HG03469 (cell line): ENCODE results near the gene RAD51B.
A peak's percentile ranks its signal among the peaks of the same experiment; 100 is the strongest.

Experiments used
- ATAC-seq: cut with Tn5 transposase; IDR thresholded peaks from one replicate; pipeline ENCODE4 v1.9.1; 2021; ENCODE audit warnings: mild to moderate bottlenecking, moderate library complexity, moderate number of reproducible peaks; ENCODE audit not compliant: unreplicated experiment

Gene RAD51B

DNA sequence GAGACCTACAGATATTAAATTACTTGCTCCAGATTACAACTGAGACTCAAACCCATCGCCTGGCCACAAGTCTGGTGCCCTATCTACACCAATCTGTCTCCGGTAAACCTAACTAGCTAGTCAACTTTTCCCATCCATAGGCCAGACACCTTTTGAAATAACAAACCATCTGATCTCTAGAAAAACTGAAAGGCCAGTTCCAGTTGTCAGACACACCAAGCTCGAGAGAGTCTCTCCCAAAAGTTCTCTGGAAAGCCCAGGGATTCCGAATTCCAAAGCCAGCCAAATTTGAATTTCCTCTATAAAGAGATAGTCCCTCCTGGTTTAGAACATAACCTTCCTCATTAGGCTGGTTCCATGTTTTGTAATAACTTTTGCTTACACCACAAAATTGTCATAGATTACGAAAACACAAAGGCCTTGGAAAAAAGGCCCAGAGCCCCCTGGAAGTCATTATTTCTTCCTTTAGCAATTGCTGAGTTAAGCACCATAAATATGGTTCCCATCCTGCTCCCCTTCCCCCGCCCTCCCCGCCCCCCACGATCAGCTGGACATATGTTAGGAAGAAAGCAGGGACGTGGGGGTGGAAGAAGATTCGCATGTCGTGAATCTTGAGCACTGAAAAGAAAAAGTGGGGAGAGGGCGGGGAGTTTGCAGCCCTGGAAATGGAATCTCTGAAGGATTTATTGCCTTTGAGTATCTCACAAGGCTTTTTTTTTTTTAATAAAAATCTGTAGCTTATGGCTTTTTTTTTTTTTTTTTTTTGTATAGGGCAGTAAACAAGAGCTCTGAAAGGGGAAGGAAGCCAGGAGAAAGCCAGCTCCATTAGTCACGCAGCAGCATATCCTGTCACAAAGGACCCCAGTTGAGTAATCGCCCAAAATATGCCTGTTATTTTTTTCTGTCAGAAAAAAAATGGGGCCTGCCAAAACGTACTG, 862.9 kb downstream of the RAD51B start:
- no peak for ATAC-seq

DNA sequence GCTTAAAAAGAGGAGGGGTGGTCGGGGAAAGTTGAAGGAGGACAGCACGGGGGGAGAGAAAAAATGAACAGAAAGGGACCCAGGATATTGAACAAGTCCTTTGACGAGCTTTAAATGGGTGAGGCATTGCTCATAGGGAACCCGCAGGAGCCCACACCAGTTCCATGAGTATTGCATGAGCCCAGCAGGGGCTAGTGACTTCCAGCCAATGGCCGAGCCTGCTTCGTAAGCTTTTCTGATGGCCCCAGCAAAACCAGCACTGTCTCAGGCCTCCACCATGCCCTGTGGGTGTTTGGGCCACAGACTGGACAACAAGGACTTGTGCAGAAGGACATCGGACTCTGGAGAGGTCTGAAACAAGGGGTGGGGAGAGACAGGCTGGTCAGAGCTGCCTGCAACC, 863.7 kb downstream of the RAD51B start:
- ATAC-seq, result no peak

DNA sequence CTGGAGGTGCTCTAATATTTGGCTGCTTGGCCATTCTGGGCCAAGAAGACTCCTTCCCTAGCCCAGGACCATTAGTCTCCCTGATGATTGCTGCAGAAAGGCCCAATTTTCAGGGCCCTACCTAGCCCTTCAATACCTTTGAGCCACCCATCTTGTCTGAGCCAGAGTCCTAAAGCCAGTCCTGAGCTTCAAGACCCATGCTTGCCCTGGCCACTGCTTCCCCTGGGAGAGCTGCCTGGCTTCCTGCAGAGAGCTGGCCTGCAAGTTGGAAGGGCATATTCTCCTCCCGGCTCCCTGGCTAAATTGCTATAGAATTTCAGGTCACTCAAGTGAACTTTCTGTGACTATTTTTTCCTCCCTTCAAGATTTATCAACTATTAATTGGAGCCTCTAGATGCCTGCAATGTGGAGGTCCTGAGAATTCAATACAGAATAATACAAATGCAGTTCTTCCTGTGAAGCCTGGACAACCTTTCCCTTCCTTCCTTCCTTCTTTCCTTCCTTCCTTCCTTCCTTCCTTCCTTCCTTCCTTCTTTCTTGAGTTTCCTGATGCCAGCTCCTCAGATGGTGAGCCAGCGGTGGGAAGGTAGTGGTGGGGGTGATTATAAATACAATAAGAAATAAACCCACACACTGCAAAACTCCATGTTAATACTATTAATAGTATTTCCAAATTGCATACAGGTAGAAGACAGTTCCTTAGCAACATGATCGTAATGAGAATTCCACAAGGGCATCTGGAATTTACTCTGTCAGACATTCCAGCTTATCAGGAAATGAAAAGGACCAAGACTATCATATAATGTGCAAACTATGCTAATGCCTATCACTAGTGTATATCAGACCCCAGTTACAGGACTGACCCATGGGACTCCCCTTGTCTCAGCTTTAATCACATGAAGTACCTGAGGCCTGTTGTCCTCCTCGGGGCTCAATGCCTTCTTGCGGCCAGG, 865.2 kb downstream of the RAD51B start:
- no peak for ATAC-seq

DNA sequence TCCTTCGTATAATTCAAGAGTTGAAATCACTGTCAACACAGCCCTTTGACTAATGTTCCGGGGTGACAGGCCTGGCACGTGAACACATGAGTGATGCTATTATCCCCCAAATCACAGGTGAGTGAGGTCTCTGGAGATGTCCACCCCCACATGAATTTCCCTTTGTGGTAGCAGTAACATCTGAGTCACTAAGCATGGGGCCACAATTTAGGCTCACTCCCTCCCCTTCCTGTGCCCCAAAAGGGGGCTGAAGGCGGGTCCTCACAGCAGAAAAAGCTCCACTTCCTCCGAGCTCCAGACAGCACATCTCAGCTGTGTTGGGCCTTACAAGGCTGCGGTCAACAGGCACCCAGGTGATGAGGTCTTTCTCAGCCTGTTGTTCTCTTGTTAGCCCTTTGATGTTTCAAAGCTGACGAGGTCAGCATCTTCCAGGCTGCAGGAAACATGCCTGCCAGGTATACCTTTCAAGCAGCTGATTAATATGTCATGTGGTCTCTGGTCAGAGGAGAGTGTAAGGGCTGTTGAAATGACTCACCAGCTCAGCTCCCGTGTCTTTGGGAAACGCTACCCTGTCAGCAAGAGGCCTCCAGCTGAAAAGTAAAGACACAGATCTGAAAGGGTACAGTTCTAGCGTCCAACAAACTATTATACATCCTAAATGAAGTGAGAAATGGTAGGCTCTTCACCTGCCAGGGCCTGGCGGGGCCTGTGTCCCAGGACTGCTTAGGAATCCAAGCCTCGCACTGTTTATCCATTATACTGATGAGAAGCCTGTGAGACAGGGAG, 866.0 kb downstream of the RAD51B start:
- peak; percentile 70 for ATAC-seq

DNA sequence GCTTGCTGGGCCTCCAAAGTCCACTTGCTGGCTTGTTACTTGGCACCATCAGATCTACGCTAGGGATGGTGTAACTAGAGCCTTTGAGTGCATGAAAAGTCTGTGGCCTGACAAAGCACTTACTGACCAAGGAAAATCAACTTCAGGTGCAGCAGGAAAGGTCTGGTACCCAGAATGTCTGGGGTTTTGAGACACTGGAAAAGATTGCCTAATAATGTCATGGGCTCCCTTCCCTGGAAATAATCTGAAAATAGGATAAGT, 866.6 kb downstream of the RAD51B start:
- no peak for ATAC-seq

DNA sequence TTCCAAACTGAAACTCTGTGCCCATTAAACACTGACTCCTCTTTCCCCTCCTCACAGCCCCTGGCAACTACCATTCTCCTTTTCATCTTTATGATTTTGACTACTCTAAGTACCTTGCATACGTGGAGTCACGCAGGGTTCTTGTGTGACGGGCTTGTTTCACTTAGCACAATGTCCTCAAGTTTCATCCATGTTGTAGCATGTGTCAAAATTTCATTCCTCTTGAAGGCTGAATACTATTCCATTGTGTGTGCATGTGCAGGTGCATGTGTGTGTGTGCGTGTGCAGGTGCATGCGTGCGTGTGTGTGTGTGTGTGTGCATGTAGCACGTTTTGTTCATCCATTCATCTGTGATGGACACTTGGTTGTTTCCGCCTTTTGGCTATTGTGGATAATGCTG, 867.1 kb downstream of the RAD51B start:
- no peak for ATAC-seq

DNA sequence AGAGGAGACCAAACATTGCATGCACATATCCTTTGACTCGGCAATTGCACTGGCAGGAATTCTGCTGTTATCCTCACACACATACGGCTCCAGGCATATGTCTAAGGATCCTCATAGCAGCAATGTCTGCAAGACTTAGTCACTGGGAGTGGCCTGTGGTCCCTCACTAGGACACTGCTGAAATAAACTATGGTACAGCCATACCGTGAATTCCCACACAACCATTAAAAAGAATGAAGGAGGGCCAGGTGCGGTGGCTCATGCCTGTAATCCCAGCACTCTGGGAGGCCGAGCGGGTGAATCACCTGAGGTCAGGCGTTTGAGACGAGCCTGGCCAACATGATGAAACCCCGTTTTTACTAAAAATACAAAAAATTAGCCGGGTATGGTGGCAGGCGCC, 868.2 kb downstream of the RAD51B start:
- no peak for ATAC-seq

DNA sequence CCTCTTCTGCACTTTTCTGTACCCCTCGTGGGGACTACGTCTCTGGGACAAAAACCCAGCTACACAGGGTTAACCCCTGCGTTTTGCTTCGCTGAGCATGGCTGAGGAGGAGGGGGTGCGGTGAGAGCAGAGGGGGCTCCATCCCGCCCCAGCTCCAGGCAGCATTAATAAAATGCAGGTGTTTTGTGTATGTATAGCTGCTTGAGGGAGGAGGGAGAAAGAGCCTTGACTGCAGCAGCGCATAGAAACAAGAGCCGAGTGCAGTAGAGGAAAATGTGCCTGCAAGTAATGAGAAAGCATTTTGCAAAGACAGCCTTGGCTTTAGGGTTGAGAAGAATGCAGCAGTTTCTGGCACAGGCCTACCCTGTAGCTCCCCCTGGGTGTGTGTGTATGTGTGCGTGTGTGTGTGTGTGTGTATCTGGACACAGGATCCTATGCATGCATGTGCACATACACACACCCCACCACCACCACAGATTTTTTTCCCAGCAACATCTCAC, 869.3 kb downstream of the RAD51B start:
- no peak for ATAC-seq

DNA sequence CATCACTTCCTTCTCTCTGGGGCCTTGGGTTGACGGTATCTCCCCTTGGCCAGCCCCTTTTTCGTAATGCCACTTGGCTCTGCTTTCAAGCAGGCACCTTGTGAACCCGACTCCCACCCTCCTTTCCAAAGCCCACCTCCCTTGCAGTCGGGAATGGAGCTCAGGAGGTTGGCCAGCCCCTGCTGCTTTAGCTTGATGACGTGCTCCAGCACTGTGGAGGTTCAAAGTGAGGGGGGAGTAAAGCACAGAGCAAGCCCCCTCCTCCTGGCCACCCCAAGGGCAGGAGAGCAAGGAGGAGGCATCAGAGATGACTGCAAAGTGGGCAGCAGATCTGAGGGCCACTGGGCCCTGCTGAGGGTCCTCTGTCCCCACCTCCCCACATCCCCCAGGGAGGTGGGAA, 869.9 kb downstream of the RAD51B start:
- no peak for ATAC-seq

DNA sequence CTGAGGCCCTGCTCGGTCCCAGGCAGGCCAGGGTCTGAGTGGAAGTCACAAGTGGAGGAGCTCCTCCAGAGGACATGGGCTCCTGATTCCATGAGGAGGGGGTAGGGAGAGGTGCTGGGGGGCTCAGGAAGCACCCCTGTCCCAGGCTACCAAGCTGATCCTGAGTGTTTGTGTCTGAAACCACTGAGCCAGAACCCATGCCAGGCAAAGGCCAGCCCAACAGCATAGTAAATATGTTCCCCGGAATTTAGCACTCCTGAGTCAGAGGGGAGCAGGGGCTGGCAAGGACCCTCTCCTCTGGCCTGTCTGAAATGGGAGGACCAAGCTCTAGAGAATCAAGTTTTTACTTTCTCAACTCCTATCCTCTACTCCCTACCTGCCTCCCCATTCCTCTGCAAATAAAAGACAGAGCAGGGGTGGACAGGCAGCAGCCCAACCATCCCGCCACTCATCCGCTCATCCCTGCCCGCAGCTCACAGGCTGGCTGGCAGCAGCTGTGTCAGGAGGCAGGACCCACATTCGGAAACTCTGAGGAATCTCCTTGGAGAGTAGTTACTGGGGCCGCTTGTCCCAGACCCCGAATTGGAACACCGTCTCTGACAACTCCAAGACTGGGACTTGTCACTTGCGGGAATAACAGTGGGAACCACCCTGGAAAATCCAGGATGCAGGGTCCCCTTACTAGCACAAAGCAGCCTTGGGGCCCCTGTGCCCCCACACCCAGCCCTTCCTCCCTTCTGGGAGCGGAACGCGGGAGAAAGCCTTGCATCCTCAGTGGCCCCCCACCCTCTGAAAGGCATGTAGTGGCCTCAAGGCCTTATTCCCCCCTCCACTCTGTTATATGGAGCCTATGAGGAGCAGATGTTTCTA, 870.7 kb downstream of the RAD51B start:
- no peak for ATAC-seq

DNA sequence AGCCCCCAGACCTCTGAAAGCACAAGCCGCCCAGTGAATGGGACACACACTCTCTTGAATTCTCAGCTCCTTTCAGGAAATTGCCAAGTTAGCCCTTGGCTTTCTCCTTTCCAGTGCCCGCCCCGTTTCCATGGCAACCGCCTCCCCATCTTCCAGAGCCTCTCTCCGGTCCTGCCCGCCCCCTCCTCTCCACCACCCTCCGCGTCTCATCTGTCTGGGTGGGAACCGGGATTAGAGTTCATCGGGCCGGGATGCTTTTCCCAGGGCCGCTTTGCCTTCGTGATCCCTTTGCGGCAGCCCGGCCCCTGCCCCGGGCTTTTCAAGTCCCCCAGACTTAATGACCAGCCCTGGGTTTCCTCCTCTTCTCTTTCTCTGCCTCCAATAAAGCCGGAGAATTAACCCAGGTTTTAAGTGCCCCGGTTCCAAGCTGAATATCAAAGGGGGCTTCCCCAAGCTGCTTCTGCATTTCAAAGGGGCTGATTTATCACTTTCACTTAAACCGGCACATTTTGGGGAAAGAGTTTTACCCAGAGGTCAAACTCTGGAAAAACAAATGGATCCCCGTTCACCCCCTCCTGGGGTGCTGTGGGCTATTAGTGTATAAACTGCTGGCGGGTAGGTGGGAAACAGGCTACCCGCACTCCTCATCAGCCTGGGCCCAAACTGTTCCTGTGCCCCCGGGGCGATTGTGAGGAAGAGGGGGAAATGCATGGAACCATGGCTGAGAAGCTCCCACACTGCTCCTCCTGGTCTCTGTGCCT, 871.6 kb downstream of the RAD51B start:
- ATAC-seq, result no peak

DNA sequence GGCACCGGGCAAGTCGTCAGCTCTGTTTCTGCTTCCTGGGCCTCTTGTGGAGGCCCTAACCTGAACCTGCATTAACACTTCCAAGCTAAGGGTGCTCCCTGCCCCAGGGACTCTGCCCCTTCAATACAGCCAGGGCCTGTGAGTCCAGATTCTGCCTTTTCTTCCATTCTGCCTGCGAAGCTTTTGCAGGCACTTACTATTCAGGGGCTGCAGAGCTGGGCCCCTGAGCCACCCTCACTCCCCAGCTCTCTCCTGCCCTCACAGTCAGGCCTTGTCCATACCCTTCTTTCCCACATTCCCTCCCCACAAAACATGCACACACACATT, 872.2 kb downstream of the RAD51B start:
- ATAC-seq, result no peak

DNA sequence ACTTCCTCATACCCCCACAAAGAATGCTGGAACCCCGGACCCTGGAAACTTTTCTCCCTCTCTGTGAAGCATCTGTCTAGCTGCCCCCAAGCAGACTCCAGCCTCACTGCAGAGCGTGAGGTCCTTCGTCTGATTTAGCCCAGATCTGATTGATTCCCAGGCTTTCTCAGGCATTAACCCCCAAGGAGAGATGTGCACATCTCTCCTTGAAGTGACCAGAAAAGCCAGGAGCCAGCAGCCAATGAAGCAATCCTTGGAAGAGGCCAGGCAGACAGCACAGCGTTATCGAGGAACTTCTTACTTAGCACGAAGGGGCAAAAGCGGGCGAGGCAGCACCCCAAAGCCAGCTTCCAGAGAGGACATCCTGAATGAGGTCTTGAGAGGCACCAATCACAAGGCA, 872.6 kb downstream of the RAD51B start:
- no peak for ATAC-seq

DNA sequence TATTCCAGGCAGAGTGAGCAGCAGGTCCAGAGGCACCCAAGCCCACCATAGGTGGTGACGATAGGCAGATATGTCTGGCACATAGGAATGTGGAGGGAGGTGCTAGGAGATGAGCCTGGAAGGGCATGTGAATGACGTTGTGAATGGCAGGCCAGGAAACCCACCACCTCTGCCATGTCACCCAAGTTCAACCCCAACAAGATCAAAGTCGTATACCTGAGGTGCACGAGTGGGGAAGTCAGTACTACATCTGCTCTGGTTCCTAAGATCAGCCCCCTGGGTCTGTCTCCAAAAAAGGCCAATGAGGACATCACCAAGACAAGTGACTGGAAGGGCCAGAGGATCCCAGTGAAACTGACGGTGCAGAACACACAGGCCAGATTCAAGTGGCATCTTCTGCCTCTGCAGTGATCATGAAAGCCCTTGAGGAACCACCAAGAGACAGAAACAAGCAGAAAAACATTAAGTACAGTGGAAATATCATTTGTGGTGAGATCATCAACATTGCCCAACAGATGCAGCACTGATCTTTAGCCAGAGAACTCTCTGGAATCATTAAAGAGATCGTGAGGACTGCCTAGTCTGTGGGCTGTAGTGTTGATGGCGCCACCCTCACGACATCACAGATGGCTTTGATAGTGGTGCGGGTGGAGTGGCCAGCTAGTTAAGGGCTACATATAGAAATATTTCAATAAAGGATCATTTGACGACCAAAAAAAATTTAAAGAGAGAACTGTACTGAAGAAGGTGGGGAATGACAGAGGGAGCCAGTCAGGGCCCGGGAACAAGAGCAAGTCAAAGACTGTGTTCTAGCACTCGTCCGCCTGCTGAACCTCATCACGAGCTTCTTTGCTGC, 873.6 kb downstream of the RAD51B start:
- ATAC-seq, result no peak

DNA sequence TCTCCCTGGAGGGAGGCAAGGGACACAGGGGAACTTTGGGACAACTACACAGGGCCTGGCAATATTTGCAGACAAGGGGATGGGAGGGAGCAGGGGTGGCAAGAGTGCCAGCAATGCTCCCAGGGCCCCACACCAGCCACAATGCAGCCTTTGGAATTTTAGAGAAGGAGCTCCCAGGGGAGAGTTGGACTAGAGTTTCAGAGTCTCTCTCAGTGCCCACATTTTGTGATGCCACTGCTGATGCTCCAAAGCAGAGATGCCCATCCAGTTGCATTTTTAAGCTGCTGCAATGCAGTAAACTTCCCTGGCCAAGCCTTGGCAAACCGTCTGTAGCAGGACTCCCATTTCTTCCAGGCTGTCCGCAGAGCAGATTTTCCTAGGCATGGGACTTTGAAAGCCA, 874.3 kb downstream of the RAD51B start:
- no peak for ATAC-seq

DNA sequence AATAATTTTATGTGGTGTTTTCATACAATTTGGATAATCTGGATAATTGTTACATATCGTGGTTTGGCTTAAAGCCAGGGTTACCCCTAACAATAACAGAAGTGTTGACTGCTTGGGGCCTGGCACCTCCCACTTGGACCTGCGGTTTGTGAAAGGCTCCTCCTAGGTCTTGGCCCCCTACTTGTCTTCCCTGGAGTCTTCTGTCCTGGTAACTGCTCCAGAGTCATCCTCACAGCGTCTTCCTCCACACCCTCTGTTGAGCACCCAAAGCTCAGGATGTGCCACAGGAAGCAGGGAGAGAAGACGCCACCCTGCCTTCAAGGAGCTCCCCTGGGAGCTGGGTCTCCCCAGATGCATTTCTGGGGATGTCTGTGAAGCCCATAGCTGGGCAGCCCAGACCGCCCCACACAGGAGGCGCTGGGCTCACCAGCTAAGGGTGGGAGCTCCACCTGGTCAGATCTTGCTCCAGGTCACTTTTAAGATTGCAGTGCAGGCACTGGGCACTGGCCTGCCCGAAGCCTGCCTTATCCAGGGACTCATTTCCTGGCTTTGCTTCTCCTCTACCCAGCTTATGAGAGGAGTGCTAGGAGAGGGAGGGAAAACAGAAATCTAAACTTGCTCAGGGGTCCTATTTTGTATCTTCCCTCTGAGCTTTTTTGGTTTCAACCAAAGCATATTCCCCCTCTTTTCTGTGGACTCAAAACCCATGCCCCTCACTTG, 875.1 kb downstream of the RAD51B start:
- no peak for ATAC-seq

DNA sequence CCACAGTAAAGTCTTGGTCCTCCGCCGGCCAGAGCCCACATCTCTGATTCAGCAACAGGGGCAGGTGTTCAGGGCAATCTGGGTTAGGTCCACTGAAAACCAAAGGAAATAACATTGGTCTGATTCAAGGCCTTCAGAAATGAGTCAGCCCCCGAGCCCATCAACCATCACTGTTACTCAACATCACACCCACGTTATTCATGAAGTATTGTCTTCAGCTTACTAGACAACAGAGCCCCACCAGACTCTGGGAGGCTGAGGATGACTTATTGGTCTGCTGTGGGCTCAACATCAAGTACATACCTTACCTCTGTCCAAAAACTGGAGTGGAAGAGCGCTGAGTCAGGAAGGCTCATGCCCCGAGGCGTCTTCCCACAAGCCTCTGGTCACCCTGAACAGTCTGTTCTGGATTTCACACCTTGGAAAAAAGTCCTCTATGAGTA, 875.8 kb downstream of the RAD51B start:
- ATAC-seq, result peak; percentile 85

DNA sequence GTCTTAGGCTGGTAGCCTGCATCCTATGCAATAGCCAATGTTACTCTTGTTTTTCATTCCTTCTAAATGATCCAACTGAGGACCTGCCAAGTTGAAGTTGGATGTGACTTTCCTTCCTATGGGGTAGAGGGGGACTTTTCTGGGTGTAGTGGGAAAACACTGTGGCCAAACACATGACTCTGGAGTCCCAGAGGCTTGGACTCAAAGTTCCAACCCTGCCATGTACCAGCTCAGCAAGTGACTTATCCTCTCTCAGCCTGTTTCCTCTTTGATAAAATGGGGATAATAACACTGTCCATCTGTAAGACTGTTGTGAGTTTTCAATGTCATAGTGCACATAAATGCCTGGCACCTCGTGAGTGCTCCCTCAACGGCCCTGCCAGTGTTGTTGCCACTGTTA, 876.3 kb downstream of the RAD51B start:
- ATAC-seq, result no peak
